H54 (cell line): ENCODE results near the gene EDC3.

Source experiments
- DNase-seq: peaks from one replicate; pipeline ENCODE4 v3.0.0; 2011; ENCODE audit warnings: low spot score, mixed read lengths; ENCODE audit not compliant: insufficient read length
- FAIRE-seq: peaks from 3 replicates; lab custom pipeline; 2011; peaks lifted over from hg19 to GRCh38; lab: Jason Lieb, UNC
- POLR2A ChIP-seq: IDR thresholded peaks from 2 replicates; pipeline ENCODE4 v1.6.1; 2011; ENCODE audit warnings: low read depth, mild to moderate bottlenecking, low read length

The EDC3 gene

DNA sequence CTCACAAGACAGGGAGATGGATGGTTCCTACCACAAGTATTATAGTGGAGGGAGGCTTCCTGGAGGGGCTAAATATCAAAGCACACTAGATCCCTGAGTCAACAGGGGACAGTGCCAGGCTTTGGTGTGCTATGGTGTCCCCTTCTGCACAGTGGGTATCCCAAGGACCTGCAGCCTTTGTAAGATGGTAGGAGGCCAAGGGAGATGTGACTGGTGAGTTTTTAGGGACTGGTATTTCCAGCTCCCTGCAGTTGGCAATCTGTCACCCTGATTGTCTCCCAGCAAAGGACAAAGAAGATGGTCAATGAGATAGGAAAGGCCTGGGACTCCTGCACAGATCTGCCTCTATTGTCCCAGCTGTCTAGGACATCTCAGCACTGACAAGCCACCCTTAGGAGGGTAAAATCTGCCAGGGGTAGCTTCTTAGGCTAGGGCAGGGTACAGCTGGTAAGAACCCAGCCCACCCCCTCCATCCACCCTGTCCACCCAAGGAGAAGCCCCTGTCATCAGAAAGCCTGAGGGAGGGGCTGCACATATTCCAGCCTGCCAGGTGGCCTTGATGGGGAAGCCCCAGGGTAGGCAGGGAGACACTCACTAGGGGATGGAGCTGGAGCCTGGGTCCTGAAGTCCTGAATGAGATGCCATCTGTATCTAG lies 28.9 kb upstream of the EDC3 start:
- FAIRE-seq (no peak), DNase-seq (no peak)
- no peak for TF ChIP-seq POLR2A

DNA sequence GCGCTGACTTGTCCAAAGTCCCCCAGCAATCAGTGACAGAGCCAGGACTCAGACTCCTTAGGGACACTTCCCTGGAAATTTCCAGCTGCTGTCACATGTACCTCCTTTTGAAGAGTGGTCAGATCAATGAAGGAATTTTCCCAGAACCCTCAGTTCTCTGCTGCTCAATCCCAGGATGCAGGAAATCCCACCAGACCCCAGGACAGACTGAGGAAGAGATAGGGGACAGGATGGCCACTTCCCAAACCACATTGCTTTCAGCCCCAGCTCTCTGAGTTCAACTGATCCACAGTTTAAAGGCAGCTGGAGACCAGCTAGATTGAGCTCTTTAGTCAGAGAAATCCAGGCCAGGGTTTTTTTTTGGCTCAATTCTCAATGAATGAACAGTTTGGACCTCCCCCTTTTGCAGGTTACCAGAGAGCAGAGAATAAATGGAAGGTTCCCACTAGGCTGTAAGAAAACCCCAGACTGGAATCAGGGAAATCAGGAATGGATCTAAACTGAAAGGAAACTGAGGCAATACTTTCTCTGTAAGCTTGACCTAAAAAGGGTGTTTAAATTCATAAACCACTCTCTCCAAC lies 28.0 kb upstream of the EDC3 start:
- DNase-seq (peak; percentile 32), FAIRE-seq (no peak)
- TF ChIP-seq POLR2A, result no peak

DNA sequence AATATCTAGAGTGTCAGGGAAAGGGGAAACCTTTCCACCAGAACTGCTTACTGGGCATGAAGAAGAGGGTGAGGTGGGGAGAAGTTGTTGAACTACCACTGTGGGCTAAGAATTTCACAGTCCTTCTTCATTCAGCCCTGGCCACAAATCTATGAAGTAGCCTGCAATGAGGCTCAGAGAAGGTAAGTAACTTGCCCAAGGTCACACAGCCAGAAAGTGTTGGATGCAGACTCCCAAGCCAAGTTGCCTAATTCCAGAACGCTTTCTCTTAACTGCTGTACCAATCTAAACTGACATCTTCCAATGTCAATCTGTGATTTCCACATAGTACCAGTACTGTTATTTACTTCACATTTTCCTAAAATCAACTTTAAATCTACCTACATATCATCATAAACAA lies 27.4 kb upstream of the EDC3 start:
- FAIRE-seq, result no peak

DNA sequence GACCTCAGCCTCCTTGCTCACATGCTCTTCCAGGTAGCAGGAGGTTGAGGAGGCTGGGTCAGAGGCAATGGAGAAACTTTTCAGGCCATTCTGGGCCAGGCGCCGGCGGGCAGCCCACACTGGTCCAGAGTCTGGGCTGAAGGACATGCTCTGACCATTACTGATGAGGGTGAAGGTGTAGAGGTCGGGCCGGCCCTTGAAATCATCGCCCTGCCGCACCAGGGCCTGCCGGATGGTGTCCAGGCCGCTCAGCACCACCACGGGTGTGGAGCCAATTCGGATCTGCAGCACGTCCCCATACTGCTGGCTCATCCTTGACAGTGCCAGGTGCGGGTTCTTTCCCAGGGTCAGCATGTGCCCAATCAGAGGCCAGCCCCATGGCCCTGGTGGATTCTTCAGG lies 26.8 kb upstream of the EDC3 start:
- no peak for FAIRE-seq
- no peak for TF ChIP-seq POLR2A
- no peak for DNase-seq

More for the DNA sequence above, 27.4 kb upstream of the EDC3 start:
- no peak for DNase-seq
- TF ChIP-seq POLR2A, result no peak

DNA sequence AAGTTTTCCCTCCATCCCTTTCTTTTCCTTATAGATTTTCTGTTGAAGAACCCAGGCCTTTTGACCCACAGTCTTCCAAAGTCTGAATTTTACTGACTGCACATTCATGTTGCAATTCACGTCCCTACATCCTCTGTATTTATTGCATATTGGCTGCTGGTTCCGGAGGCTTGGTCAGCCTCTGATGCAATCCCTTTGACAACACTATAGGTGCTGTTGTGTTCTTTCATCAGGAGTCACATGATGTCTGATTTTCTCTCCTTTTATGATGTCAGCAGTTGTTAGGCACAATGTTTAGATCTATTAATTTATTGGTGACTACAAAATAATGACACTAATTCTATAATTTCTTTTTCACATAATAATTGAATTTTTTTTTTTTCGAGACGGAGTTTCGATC lies 20.8 kb upstream of the EDC3 start:
- FAIRE-seq (no peak), DNase-seq (no peak)
- TF ChIP-seq POLR2A, result no peak

DNA sequence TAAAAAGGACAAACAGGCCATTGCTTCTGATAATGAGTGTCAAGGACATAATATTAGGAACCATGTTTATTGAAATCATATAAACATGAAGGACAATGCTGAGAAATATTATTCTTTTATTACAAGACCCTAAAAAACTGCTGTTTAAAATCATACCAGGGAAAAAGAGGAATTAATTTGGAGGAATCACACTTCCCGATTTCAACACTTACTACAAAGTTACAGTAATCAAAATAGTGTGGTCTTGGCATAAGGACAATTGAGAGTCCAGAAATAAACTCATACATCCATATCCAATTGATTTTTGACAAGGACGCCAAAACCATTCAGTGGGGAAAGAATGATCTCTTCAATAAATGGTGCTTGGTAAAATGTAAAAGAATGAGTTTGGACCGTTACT lies 16.5 kb upstream of the EDC3 start:
- DNase-seq (no peak), FAIRE-seq (no peak)
- no peak for TF ChIP-seq POLR2A

DNA sequence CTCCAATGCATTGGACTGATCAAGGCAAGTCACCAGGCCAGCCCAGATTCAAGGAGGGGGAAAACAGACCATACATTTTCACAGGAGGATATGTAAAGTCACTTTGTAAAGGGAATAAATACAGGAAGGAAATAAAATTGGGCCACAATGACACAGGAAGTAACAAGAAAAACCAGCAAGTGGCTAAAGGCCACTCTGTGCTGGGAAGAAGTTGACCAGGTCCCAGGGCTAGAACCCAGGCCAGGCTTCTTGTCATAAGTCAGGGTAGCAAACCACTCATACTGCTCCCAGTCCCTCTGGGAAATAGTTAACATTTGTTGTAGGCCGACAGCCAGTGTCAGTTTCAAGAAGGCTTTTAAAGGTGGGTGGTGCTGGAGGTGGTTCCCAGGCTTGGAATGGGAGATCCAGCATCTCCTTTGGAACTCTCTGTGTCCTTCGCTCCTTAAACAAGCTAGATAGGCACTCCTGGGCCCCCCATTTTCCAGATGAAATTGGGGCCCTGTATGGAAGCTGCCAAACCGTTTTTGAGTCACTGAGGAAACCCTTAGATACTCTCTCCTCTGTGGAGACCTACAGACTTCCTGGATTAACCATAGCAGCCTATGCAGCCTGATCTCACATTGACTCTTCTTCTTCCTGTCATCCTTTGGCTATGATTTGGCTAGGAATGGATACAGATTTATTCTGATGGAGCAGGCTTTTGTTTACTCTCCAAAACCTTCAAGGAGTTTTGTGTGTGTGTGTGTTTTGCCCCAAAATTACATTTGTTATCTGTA lies 14.7 kb upstream of the EDC3 start:
- DNase-seq (no peak), FAIRE-seq (no peak)
- TF ChIP-seq POLR2A, result no peak

DNA sequence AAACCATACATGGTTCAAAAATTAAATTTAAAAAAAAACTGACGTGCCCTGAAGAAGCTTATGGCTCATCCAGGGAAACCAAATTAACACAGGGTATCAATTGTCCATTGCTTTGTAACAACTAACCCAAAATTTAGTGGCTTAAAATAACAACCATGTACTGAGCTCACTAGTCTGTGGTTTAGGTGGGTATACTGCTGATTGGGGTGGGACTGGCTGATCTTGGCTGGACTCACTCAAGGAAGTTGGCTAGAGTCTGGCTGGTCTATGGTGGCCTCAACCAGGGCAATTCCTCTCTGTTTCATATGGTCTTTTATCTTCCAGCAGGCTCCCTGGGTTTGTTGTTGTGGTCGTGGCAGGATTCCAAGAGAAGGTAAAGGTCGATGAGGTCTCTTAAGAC lies 14.1 kb upstream of the EDC3 start:
- no peak for TF ChIP-seq POLR2A
- no peak for DNase-seq
- no peak for FAIRE-seq

DNA sequence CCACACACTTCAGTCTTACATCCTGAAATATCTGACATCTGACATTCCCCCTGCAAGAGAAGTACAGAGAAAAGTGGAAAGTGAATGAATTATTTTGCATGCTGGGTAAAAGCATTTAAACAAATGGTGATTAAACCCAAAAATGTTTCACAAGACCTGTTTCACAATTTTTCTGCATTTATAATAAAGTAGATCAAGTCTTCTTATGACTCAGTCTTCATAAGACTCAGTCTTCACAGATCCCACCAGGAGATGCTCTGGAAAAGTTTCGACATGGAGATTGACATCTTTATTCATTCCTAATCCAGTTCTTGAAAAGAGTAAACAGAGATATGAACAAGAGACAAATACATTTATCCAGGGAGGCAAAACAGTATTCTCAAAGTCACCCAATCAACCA lies 13.2 kb upstream of the EDC3 start:
- FAIRE-seq, result no peak
- no peak for DNase-seq
- no peak for TF ChIP-seq POLR2A

DNA sequence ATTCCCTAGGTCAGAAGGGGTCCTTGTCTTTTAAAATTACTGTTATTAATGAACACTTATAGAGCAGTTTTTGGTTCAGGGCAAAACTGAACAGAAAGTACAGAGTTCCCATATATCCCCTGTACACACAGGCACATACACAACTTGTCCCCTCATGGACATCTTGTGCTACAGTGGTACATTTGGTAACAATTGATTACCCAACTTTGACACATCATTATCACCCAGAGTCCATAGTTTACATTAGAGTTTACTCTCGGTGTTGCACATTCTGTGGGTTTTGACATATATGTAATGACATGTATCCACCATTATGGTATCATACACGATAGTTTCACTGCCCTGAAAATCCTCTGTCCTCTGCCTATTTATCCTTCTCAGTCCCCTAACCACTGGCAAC lies 984 bp upstream of the EDC3 start:
- no peak for DNase-seq
- no peak for FAIRE-seq
- no peak for TF ChIP-seq POLR2A

DNA sequence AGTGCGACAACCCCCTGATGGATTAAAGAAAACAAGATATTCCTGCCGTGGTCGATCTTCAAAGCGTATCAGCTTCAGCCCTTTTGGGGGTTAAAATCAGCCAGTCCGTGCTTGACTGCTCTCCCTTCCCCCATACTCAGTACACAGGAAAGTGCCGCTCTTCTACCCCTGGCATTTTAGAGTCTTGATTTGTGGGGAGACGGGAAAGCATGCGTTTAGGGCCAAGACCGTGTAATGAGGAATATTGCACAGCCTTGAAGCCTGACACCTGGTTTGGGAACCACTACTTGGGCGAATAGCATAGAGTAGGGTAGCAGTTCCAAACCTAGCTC lies 540 bp upstream of the EDC3 start:
- TF ChIP-seq POLR2A, result no peak
- no peak for FAIRE-seq
- DNase-seq, result no peak

DNA sequence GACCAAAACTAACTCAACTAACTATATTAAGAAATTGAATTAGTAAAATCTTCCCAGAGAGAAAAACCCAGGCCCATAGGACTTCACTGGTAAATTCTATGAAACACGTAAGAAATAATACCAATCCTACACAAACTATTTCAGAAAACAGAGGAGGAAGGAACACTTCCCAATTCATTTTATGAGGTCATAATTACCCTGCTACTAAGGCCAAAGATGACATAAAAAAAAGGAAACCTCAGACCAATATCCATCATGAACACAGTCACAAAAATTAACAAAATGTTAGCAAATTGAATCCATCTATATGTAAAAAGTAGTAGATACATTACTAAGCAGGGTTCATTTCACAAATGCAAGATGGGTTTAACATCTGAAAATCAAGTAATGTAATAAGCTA lies 3.5 kb downstream of the EDC3 start:
- DNase-seq (no peak), FAIRE-seq (no peak)
- TF ChIP-seq POLR2A, result no peak

DNA sequence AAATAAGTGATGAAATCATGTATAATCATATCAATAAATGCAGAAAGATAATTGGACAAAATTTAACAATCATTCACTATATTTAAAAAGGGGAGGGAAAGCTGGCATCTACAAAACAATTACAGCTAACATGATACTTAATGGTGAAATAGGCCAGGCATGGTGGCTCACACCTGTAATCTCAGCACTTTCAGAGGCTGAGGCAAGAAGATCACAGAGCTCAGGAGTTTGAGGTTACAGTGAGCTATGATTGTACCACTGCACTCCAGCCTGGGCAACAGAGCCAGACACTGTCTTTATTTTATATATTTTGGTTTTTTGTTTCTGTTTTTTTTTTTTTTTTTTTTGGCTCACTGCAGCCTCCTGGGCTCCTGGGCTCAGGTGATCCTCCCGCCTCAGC lies 12.1 kb downstream of the EDC3 start:
- no peak for FAIRE-seq
- DNase-seq, result no peak
- TF ChIP-seq POLR2A, result no peak

DNA sequence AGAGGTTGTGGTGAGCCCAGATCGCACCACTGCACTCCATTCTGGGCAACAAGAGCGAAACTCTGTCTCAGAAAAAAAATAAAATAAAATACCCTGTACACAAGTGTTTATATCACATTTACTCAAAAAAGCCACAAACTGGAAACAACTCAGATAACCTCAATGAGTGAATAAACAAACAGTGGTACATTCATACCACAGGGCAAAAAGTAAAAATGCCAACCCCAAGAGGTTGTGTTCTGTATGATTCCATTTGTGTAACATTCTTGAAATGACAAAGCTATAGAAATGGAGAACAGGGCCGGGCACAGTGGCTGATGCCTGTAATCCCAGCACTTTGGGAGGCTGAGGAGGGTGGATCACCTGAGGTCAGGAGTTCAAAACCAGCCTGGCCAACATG lies 12.9 kb downstream of the EDC3 start:
- no peak for FAIRE-seq
- no peak for TF ChIP-seq POLR2A

DNA sequence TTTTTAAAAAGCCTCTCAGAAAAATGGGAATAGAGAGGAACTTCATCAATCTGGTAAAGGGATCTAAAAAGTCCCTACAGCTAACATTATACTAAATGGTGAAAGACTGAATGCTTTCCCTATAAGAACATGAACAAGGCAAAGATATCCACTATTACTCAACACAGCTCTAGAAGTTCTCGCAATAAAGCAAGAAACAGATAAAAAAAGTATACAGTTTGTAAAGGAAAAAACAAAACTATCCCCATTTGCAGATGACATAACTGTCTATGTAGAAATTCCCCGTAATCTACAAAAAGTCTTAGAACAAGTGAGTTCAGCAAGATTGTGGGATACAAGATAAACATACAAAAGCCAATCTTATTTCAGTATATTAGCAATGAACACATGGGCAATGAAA lies 15.4 kb downstream of the EDC3 start:
- FAIRE-seq (no peak), DNase-seq (no peak)
- no peak for TF ChIP-seq POLR2A

More for the DNA sequence above, 12.9 kb downstream of the EDC3 start:
- no peak for DNase-seq
